Muscle of arm (tissue), 12 donors: ENCODE data around the gene NINL. TPM values are rescaled to one million over a fixed set of nuclear protein-coding genes. Genes with fewer than 3 reads are reported as not detected.
"Not testable (repeated sequence)": the region's sequence is repeated elsewhere in the genome, so short reads cannot be mapped to it uniquely, and the experiment has no call there.

Source experiments
- DNase-seq: peaks from one replicate; pipeline ENCODE4 v3.0.0-alpha.2; 2013
- polyA plus RNA-seq, 12 donors: library from polyadenylated mRNA; unstranded; fragments of 120-200 nt; gene quantifications; one replicate each; pipeline ENCODE4 v1.2.1, GENCODE V29; 2013; ENCODE audit not compliant: insufficient read length in 12 of 12

Gene NINL
- polyA plus RNA-seq, 12 donors = 10.0 to 31.5 (median 12.8) TPM; not detected in 1

DNA sequence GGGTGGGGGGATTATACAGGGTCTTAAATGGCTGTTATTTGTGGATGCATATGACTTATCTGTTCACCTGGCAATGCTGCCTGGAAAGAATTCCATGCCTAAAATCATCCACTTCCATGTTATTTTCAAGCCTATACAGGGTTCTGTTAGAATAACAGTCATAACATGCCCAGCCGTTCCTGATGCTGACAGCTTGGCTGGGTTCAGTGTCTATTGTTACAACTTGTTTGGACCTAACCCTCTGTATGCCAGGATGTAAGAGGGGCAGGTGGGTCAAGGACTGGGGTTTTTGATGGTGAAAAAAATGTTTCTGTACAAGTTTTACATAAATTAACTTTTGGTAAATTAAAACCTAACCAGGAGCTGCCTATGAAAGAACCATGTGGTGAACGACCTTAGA is 98.0 kb downstream of the NINL start:
- no peak for DNase-seq

DNA sequence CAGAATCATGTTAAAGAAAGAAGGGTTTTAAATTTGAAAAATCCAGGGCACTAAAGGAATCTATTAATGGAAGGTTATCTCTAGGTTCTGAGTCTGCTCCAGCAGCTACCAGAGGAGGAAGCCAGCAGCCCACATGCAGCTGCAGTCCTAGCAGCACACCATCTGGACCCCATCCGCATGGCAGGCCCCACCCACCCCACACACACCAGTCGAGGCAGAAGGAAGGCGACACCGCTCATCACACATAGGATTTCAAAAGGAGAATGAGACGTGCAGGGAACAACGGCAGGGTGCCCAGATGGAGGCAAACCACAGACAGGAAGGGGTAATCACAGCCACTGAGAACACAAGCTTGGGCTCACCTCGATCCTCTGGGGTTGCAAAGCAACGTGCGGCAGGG is 99.0 kb downstream of the NINL start:
- DNase-seq = no peak

DNA sequence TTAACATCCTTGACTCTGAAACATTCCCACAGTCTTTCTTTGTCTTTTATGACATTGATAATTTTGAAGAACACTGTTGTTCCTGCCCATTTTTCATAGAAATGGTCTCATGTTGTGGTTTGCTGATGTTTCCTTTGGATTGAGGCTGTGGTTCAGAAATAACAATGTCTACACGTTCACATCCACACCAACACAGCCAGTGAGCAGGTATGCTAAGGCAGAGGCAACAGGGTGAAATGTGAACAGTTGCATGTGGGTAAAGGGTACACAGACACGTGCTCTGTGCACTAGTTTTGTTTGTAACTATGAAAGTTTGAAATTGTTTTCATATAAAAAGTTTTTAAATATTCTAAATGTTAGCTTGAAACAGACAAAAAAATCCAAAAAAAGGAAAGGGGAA is 99.5 kb downstream of the NINL start:
- no peak for DNase-seq

DNA sequence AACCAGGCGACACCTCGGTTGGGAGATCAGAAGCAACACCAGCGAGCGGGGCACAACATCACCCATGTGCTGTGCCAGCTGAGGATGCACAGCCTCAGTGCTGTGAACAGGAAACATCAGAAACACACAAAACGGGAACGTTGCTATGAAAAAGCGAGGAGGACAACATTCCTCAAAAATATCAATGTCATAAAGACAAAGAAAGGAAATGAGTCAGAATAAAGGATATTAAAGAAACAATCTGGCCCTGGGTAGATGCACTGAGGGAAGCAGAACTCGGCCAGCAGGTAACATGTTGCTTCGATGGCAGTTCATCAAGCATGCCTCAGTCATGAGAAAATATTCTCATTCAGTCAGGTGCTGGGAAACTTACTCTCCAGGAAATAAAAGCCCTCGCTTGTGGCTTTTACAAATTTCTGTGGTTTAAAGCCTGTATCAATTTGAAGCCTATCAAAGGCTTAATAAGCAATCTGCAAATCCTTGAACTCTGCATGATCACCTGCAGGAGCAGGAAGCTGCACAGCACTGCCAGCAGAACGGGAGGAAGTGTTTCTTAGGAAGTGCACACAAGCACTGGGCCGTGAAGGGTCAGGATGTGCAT is 100.3 kb downstream of the NINL start:
- no peak for DNase-seq

DNA sequence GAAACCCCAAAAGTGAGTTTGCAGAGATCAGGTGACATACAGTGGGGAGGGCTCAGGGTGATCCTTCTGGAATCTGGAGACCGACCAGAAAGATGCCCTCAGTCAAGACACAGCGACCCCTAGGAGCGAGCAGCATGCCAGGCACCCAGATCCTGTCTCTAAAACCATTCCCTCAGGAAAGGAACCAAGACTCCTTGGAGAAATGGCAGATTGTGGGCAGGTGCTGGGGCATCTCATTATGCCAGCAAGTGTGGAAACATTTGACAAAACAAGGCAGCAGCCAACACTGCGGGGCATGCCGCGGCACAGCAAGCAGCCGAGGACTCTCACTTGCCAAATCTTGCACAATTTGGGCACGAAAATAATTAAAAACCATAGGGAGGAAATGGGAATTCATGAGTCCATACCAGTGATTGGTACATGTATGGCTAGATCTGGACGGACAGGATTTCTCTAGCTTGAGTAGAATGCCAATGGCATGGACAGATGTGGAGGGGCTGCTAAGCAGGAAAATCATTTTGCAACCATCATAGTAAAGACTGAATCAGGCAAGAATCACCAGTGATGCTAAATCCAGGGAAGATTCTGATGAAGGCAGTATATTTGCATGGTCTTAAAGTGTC is 101.0 kb downstream of the NINL start:
- no peak for DNase-seq

DNA sequence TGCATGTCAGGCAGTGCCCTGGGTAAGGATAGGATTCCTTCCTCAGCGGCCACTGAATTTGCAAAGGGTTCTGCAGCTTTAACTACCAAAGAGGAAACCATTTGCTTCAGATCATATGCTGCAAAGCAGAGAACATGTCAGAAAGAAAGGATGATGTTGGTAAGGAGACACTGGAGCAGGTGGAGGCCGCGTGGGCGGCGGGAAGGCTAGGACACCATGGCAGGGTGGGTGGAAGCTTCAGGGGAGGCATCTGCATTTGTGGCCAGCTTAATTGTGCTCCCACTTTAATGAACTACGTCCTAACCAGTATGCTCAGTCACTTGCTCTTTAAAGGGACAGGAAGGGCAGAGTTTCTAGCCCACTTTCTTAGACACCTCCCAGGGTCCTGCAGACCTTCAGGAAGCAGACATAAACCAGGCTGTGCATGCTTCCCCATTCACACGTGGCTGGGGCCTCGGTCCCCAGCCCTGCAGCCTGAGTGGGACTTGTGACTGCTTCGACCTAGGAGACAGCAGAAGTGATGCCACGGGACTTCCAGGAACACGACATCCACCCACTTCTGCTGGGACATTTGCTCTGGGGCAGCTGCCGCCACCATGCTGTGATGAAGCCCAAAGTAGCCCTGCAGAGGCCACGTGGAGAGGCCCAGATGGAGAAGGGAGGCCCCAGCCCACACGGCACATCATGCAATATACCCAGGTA is 101.7 kb downstream of the NINL start:
- no peak for DNase-seq

DNA sequence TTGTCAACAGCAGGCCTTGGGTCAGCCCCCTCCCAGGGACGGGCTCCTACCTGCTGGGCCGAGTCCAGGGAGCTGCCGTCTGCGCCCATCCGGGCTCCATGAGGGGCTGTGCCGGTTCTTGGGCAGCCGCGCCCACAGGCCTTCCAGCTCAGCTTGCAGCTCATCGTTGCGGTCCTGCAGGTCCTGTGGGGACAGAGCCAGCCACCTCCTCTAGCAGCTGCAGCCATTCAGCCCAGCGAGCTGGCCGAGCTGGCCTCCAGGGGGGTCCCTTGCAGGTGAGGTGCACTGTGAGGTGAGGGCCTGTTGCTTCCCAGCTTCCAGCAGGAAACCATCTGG is 103.4 kb downstream of the NINL start:
- no peak for DNase-seq

DNA sequence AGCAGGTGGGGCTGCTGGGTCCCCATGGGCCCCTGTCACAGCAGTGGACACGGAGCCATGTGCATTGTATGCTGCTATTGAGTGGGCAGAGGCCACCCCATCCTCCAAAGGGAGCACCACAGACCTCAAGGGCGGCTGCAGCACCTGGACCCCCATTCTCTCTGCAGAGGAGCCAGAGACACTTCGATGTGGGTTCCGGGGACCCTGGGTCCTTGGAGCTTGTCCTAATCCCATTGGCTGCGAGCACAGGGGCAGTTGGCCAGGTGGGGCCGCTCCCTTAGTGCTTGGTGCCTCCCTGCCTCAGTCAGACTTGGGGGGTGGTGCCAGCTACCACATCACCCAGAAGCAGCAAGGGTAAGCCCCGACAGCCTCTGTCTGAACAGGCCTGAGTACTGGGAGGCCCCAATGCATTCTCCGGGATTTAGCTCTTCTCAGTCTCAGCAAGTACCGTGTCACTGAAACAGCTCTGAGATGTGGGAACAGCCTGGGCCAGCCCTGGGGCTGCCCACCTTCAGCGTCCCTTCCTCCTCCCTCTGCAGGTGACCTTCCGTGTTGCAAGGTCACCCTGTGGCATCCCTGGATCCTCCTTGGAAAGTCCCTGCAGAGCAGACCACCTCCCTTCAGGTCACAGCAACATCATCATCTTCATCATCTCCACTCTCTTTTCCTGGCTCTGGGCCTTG is 104.0 kb downstream of the NINL start:
- DNase-seq = no peak

DNA sequence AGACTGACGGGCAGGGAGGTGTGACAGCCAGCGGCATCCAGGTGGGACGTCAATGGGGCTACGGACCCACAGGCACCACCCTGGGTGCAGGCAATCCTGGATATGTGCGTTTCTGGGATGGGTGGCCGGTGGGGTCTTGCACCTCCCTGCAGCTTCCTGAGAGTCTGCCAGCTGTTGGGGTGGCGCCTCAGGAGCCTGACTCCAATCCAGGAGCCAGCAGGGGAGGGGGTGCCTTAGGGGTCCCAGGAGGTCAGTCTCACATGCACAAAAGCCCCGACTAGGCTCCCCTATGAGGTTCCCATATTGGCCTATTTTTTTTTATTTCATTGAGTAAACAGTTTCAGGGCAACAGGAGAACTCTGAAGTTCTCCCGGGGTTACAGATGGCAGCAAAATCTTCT is 104.5 kb downstream of the NINL start:
- DNase-seq = no peak

DNA sequence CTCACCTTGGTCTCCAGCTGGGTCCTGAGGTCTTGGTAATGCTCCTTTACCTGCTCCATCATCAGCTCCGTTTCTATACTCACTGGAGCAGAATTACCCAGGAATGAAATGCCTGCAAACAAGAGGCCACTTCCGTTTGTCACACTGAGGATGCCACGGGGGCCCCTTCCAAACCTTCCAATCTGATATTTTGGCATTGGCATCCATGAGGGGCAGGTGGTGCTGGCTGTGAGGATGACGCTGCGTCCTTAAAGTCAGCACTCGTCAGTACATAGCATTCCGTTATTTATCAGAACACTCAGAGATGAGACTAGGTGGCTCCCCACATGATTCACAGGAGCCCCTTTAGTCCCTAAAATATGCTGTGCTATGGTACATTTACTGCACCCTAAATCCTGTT is 105.2 kb downstream of the NINL start:
- no peak for DNase-seq

DNA sequence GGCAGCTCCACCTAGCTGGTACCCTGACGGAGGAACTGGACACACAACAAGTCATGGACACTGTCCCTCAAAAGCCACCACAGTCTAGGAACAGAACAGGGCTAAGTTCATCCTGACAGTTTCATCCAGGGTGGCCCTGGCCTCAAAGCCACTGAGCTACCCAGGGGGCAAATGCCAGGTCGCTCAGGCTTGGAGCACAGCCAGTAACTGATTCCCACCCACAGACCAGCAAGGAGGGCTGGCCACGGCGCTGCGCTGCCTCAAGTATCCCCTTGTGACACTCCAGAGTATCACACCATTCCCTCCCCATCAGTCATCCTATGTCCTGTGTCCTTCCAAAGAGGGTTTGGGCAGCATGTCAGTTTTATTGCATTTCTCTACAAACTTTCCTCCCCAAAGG is 105.7 kb downstream of the NINL start:
- no peak for DNase-seq

DNA sequence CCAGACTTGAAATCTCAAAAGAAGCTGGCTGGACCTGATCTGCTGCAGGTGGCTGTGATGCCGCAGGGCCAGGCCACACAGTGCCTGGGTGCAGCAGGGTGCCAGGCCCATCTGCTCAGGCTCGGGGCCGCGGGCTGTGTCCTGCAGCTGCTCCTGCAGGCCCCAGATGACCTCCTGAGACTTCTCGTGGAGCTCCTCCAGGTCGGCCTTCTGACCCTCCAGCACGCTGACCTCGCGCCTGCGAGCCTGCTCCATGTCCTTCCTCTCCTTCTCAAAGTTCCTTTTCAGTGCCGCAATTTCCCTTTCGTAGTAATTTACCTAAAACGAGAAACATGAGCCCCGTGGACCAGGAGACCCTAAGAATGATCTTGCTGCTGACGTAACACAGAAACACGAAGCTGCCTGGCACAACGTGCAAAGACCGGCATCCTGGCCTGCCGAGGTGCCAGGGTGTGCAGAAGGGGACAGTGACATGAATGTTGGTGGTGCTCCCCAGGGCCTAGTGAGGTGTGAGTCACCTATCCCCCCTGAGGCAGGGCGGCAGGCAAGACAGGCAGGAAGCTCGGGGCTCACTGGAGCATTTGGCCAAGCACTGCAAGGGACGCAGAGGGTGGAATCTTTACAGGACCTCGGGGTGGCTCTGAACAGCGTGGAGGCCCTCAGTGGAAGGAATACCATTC is 106.3 kb downstream of the NINL start:
- no peak for DNase-seq

DNA sequence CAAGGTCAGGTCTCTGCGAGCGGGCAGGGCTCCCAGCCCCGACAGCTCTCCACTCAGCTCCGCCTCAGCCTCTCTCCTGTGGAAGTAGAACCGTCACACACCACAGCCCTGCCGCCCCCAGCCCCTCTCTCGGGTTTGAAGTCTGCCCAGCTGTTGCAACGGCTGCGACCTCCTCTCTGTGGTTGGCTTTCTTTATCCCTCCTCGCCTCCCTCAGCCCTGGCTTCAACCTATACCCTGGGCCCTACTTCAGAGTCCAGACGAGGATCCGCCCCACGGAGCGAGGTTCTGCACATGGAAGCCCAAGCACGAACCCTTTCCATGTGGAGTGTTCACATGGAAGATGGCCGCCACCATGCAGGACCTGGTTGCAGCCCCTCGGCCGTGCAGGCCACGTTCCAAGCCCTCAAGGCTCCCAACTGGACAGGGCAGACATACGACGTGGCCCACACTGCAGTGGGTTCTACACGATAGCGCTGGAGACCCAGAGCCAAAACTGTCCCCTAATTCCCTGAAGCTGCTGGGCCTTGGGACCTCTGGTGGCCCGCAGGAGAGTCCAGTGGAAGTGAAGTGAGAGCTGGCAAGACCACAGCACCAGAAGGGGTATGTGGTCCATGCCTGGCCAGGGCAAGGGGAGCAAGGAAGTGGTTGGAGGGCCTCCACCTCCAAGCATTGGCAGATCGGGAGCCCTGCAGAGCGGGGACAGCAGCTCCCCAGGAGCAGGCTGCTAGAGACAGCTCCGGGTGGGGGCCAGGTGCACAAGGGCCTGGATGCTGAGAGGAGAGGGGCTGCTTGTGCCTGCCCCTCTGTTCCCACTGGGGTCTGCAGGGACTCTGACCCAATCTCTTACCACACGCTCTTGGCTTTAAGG is 108.1 kb downstream of the NINL start:
- no peak for DNase-seq

DNA sequence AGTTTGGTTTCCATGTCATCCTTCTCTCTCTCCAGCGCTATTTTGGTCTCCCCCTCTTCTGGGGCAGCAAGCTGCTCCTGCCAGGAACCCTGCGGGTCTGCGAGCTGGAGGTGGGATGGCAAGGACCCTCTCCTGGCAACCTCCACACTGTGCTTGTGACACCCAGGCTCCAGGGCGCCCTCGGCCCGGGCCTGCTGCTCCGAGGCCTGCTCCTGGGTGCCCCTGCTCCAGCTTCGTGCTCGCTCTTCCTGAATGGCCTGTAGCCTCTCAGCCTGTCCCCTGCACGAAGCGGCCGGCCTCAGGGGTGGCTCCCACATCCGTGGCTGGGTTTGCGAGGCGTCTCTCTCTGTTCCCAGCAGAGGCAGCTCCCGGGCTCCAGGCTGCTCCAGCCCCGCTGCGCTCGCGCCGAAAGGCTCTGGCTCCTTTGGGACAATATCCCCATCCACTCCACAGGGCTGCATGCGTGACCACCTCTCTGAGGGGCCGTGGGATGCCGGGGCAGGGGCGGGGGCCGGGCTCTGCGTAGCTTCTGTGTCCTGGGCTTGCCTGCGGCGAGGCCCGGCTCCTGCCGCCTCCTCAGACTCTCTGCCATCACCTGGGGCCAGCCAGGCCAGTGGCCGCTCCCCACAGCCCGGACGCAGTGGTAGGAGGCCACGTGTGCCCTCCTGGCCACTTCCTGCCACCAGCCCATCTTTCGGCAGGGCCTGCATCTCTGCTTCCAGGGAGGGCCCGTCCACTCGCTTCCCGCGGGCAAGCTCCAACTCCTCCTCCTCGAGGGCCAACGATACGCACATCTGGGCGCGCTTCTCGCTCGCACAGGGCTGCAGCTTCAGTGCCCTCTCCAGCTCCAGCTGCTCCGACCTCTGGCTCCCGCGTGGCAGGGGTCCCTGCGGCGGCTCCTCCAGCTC is 109.0 kb downstream of the NINL start:
- no peak for DNase-seq

DNA sequence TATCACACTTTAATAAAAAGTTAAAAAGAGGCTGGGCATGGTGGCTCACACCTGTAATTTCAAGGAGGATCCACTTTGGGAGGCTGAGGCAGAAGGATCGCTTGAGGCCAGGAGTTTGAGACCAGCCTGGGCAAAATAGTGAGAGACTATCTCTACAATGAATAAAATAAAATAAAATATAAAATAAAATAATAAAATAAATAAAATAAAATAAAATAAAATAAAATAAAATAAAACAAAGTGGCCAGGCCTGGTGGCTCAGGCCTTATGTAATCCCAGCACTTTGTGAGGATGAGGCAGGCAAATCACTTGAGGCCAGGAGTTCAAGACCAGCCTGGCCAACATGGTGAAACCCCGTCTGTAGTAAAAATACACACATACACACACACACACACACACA is 112.0 kb downstream of the NINL start:
- not testable (repeated sequence) for DNase-seq

DNA sequence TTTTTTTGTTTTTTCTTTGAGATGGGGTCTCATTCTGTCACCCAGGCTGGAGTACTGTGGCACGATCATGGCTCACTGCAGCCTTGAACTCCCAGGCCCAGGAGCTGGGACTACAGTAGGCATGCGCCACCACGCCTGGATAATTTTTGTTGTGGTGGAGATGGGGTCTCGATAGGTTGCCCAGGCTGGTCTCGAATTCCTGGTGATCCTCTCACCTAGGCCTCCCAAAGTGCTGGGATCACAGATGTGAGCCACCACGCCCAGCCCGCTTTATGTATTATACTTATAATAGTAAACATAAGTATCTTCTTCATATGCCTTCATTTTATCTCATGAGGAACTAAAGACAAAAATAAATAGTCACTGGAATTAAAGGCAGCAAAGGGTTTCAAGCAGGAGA is 114.3 kb downstream of the NINL start:
- no peak for DNase-seq

DNA sequence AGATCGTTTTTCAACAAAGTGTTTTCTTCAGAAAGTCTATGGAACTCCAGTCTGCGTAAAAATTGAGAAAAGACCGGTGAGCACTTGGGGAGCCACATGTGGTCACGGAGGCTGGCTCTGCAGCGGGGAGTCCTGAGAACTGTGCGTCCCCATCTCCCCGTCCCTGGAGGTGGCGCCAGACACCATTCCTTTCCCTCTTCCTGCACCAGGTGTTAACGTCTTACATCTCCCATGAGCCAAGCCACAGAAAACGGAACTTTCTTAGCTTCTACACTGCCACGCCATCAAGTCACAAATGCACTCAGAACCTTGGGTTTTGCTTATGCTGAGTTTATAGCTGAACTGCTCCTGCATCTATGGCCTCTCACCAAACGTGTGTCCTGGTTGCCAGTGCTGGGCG is 115.3 kb downstream of the NINL start:
- DNase-seq = peak; percentile 23

DNA sequence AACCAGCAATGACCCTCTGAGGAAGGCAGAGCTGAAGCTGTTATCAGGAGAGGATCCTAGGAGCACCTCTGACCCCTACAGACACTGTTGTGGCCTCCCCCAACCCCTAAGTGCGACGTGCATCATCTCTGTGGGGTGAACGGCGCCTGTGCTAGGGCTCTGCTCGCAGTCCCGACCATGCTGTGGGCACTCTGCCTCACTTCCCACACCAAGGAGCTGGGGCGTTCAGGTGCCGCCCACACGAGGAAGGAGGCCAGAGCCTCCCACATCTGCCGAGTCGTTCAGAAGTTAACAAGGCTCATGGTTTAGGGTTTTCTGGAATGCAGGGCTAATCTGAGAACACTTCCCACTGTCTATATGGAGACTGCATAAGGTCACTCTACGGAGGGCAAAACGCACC is 115.8 kb downstream of the NINL start:
- no peak for DNase-seq

DNA sequence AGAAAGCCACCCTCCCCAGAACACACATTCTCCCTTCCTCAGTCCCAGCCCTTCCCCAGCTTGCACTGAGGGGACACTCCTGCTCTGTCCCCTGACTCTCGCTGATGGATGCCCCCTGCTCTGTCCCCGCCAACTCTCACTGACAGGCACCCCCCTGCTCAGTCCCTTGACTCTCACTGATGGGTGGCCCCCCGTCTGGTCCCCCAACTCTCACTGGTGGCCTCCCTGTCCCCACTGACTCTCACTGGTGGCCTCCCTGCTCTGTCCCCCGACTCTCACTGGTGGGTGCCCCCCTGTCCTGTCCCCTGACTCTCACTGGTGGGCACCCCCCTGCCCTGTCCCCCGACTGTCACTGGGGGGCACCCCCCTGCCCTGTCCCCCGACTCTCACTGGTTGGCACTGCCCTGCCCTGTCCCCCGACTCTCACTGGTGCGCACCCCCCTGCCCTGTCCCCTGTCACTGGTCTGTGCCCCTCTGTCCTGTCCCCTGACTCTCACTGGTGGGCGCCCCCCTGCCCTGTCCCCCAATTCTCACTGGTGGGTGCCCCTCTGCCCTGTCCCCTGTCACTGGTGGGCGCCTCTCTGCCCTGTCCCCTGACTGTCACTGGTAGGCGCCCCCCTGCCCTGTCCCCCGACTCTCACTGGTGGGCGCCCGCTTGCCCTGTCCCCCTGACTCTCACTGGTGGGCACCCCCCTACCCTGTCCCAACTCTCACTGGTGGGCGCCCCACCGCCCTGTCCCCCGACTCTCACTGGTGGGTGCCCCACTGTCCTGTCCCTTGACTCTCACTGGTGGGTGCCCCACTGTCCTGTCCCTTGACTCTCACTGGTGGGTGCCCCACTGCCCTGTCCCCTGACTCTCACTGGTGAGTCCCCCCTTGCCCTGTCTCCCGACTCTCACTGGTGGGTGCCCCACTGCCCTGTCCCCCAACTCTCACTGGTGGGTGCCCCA is 116.9 kb downstream of the NINL start:
- DNase-seq = no peak
